ENCODE results near the gene ARSH.
"Not testable (repeated sequence)": the region's sequence is repeated elsewhere in the genome, so short reads cannot be mapped to it uniquely, and the experiment has no call there.

Gene ARSH

DNA sequence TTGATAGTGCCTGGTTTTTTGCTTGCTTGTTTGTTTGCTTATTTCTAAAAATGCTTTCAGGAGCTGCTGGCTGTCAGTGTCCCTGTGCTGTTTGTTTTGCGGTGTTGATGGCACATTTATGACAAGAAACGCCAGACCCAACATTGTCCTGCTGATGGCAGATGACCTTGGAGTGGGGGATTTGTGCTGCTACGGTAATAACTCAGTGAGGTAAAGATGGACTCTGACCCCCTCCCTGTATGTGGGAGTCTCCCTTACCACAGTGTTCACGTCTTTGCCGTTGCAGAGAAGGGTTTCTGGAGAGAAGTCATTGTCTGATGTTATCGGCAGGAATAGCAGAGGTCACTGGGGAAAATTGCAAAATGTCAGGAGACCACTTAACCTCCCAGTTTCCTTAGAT lies at the start of gene ARSH:
ARSH (plus strand) TSS at position 52 of the 400 bp plus-strand sequence; CDS start at position 119, 67 bp downstream.
- no peak for DNase-seq (ENCODE audit: low read depth)

DNA sequence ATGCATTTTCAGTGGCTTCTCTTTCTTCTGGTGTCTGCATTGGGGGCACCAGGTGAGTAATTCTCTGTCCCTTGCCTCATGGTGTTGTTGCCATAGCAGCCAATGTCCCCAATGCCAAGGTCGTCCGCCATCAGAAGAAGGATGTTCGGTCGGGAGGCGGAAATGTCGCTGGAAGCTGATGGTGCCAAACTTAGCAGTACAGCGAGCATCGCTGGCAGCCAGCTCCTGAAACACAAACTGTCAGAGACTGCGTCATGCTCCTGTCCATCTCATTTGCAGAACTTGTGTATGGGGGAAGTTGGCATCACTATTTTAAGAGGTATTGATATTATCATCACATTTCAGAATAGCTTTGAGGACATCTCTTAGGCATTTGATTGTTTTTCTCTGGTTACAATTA lies 48.1 kb upstream of the ARSH start:
- DNase-seq (ENCODE audit: low read depth), result no peak

DNA sequence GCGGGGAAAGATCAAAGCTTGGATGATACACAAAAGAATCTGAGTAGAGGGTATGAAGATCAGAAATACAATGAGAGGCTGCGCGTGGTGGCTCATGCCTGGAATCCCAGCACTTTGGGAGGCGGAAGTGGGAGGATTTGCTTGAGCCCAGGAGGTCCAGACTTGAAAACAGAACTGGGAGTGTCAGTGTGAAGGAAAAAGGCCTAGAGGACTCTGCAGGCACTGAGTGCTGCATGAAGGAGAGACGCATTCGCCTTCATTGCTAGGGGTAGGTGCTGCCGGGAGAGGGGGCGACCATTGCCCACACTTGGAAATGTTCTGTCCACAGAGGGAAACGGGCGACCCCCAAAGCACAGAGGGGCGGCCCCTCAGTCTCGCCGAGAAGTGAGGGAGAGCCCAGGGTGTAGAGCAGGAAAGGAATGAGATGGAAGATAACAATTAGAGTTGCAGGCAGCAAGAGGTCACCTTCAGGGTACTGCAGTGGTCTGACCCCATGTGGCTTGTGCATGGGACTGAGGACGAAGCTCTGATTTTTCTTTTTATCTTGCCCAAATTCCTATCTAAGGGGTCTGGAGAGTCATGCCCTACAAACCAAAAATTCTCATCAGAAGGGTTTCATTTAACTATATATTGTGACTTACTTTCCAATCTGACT lies 45.4 kb upstream of the ARSH start:
- no peak for DNase-seq (ENCODE audit: low read depth)

- no peak for DNase-seq (ENCODE audit: low read depth)
Observed at GRCh38 chrX:2962381-2962780, 44.0 kb upstream of the ARSH start.

GRCh38 chrX:2963449-2963848 lies 42.9 kb upstream of the ARSH start:
- not testable (repeated sequence) for DNase-seq (ENCODE audit: low read depth)

GRCh38 chrX:2963992-2964794 lies 42.2 kb upstream of the ARSH start:
- not testable (repeated sequence) for DNase-seq (ENCODE audit: low read depth)

DNA sequence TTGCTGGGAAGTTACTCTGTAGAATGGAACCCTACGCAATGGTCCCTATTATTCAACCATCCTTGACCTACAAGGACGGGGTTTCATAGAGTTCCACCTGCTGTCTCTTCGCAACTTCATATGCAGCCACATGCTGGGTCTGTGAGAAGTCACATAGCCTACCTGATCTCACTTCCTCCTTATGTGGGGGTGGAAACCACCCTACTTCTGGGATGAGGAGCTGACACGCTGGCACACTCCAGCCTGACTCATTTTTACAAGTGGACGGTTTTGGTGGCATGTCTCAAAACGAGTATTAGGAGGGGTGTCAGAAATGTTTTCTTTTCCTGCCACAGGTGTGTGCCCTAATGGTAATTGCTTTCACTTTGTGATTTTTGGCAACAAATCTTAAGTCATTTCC lies 40.4 kb upstream of the ARSH start:
- no peak for DNase-seq (ENCODE audit: low read depth)

DNA sequence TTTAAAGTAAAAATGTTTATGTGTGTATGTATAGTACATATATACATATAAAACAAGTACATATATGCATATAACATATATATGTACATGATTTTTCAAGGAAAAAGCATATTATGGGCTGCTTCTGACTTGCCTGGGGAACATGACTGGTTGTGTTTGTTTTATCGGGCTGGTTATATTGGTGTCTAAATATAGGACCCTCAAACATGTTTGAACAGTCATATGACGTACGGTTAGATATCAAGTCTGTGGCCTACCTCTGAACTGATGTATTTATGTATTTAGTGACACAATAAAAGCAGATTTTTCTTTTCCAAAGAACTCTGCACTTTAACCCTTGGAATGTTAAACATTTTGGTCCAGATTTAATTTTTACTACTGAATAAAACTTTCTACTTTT lies 39.3 kb upstream of the ARSH start:
- no peak for DNase-seq (ENCODE audit: low read depth)

- DNase-seq (ENCODE audit: low read depth), result no peak
Observed at GRCh38 chrX:2967584-2967983, 38.8 kb upstream of the ARSH start.

GRCh38 chrX:2967998-2968909 lies 38.1 kb upstream of the ARSH start:
- DNase-seq (ENCODE audit: low read depth), result peak; percentile 19

GRCh38 chrX:2969021-2969420 lies 37.3 kb upstream of the ARSH start:
- no peak for DNase-seq (ENCODE audit: low read depth)

GRCh38 chrX:2972391-2972790 lies 34.0 kb upstream of the ARSH start:
- no peak for DNase-seq (ENCODE audit: low read depth)

GRCh38 chrX:2974961-2975360 lies 31.4 kb upstream of the ARSH start:
- DNase-seq (ENCODE audit: low read depth), result peak; percentile 49

GRCh38 chrX:2978639-2979038 lies 27.7 kb upstream of the ARSH start:
- not testable (repeated sequence) for DNase-seq (ENCODE audit: low read depth)

DNA sequence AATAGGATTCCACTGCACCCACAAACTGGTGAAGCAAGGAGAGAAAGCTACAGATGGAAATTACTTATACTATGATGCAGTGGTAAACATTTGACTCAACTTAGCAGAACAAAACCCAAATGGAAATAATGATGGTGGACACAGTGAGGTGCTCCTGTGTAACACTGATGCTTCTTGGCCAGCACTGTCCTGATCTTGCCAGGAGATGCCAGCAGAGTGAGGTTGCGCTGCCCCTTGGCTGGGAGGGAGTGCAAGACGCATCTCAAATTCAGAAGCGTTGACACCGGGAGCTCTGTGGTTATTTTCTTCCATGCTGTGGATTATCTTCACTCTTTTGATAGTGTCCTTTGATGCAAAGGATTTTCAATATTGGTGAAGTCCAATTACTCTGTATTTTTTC lies 22.0 kb upstream of the ARSH start:
- no peak for DNase-seq (ENCODE audit: low read depth)

- DNase-seq (ENCODE audit: low read depth), result no peak
Observed at GRCh38 chrX:2989565-2989964, 16.8 kb upstream of the ARSH start.

- no peak for DNase-seq (ENCODE audit: low read depth)
Observed at GRCh38 chrX:3010532-3010931, 4.2 kb downstream of the ARSH start.

DNA sequence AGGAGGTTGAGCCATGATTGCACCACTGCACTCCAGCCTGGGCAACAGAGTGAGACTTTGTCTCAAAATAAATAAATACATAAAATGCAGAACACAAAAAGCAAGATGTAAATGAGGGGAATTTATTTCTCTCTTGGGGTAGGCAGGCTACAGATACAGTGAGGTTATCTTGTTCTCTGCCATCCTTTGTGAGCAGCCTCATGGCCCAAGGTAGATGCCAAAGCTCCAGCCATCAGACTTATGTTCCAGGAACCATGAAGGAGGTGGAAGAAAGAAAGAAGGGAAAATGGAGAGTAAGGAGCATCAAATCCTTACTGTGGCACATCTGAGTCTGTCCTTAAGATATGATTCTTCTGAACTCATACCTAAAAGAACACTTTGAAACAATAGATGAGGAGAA lies 11.1 kb downstream of the ARSH start:
- DNase-seq (ENCODE audit: low read depth), result no peak

DNA sequence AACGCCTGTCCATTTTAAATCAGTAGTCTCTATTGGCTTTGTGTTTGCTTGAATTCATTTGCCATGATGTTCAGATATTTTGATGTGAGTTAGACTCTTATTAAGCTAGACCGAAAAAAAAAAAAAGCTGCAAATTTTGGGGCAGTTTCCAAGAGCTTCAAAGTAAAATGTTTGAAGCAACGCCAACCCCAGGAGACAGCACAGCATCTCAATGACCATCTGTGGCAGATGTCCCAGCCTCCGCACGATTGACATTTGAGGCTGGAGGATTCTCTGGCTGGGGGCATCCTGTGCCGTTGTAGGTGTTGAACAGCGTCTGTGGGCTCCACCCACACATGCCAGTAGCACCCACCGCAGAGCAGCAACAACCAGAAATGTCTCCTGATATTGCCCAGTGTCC lies 17.8 kb downstream of the ARSH start:
- no peak for DNase-seq (ENCODE audit: low read depth)

- no peak for DNase-seq (ENCODE audit: low read depth)
Observed at GRCh38 chrX:3026074-3026815, 19.9 kb downstream of the ARSH start.

GRCh38 chrX:3029129-3029528 lies 22.8 kb downstream of the ARSH start:
- no peak for DNase-seq (ENCODE audit: low read depth)

DNA sequence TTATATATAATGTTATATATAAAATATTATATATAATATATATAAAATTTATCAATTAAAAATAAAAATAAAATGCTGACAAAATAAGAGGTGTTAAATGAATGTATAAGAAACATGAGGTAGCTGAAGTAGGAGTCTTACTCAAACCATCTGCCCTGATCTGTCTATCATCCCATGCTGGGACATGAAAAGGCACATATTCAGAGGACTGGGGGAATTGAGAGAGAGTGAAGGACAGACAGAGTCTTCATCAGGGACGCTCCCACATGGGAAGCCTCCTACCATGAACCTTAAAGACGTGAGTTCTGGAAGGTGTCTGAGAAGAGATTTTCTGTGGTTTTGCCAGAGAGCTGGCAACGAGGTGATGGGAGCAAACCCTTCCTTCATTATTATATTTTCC lies 30.9 kb downstream of the ARSH start:
- DNase-seq (ENCODE audit: low read depth), result no peak

Data from stromal cell of bone marrow (primary cell).